Mesenchymal stem cell (in vitro differentiated cells and primary cell): ENCODE results near the gene ZFP92.
A peak's percentile ranks its signal among the peaks of the same experiment; 100 is the strongest.

ENCODE experiments used
- DNase-seq: peaks from one replicate; pipeline ENCODE4 v3.0.0-alpha.2; 2013
- H2AFZ ChIP-seq: one replicate; pipeline ENCODE4 v1.6.1; 2013; ENCODE audit warnings: low read depth, mild to moderate bottlenecking, control low read depth, inconsistent platforms, low read length, moderate library complexity
- H2AK5ac ChIP-seq: 2 replicates; pipeline ENCODE4 v1.6.1; 2013; ENCODE audit warnings: low read length, moderate library complexity, mild to moderate bottlenecking, inconsistent platforms; ENCODE audit not compliant: severe bottlenecking
- H2BK120ac ChIP-seq: one replicate; pipeline ENCODE4 v1.6.1; 2013; ENCODE audit warnings: low read depth, mild to moderate bottlenecking, inconsistent platforms, low read length, moderate library complexity
- H2BK12ac ChIP-seq, 2 experiments: one replicate each; pipeline ENCODE4 v1.6.1; 2013; ENCODE audit warnings: inconsistent platforms in 2 of 2, low read length in 2 of 2, mild to moderate bottlenecking in 2 of 2, moderate library complexity in 2 of 2, control low read depth in 1 of 2
- H2BK15ac ChIP-seq: one replicate; pipeline ENCODE4 v1.6.1; 2013; ENCODE audit warnings: mild to moderate bottlenecking, low read depth, inconsistent platforms; ENCODE audit not compliant: poor library complexity, severe bottlenecking
- H2BK5ac ChIP-seq: 2 replicates; pipeline ENCODE4 v1.6.1; 2013; ENCODE audit warnings: low read depth, mild to moderate bottlenecking, low read length, control low read depth, inconsistent platforms; ENCODE audit not compliant: poor library complexity, severe bottlenecking
- H3K14ac ChIP-seq, 2 experiments: one replicate each; pipeline ENCODE4 v1.6.1; 2013; ENCODE audit warnings: inconsistent platforms in 2 of 2, low read length in 2 of 2, control low read depth in 1 of 2, mild to moderate bottlenecking in 1 of 2, moderate library complexity in 1 of 2
- H3K18ac ChIP-seq, 2 experiments: one replicate each; pipeline ENCODE4 v1.6.1; 2013; ENCODE audit warnings: inconsistent platforms in 2 of 2, low read length in 2 of 2, control low read depth in 1 of 2, low read depth in 1 of 2, mild to moderate bottlenecking in 1 of 2
- H3K23ac ChIP-seq, 2 experiments: one replicate each; pipeline ENCODE4 v1.6.1; 2013; ENCODE audit warnings: inconsistent platforms in 2 of 2, low read length in 2 of 2, mild to moderate bottlenecking in 2 of 2, moderate library complexity in 2 of 2, control low read depth in 1 of 2
- H3K27ac ChIP-seq: 2 replicates; pipeline ENCODE4 v1.5.1; 2013; ENCODE audit warnings: mild to moderate bottlenecking, moderate library complexity, low read length, control low read depth, inconsistent platforms; ENCODE audit not compliant: poor library complexity, severe bottlenecking
- H3K27me3 ChIP-seq, 2 experiments: 2 replicates each; pipeline versions ENCODE4 v1.6.1 to v1.7.0; 2013; ENCODE audit warnings: low read length in 2 of 2, mild to moderate bottlenecking in 2 of 2, moderate library complexity in 2 of 2, control low read depth in 1 of 2, inconsistent platforms in 1 of 2; ENCODE audit not compliant: control insufficient read depth in 1 of 2, insufficient read depth in 1 of 2
- H3K36me3 ChIP-seq, 2 experiments: 2 replicates each; pipeline versions ENCODE4 v1.6.1 to v1.7.0; 2013; ENCODE audit warnings: low read length in 2 of 2, control low read depth in 1 of 2, inconsistent platforms in 1 of 2, low read depth in 1 of 2, mild to moderate bottlenecking in 1 of 2; ENCODE audit not compliant: insufficient read depth in 2 of 2, control insufficient read depth in 1 of 2
- H3K4ac ChIP-seq, 2 experiments: one replicate each; pipeline ENCODE4 v1.6.1; 2013; ENCODE audit warnings: inconsistent platforms in 2 of 2, low read length in 2 of 2, mild to moderate bottlenecking in 2 of 2, moderate library complexity in 2 of 2, control low read depth in 1 of 2, low read depth in 1 of 2
- H3K4me1 ChIP-seq: 2 replicates; pipeline ENCODE4 v1.6.1; 2013; ENCODE audit warnings: low read depth, low read length, control low read depth; ENCODE audit not compliant: control insufficient read depth, insufficient read depth
- H3K4me2 ChIP-seq: 2 replicates; pipeline ENCODE4 v1.6.1; 2013; ENCODE audit warnings: low read length, mild to moderate bottlenecking, inconsistent platforms; ENCODE audit not compliant: poor library complexity, severe bottlenecking
- H3K4me3 ChIP-seq, 2 experiments: 2 replicates each; pipeline versions ENCODE4 v1.5.1 to v1.7.0; 2013; ENCODE audit warnings: low read length in 2 of 2, mild to moderate bottlenecking in 2 of 2, control low read depth in 1 of 2, low read depth in 1 of 2; ENCODE audit not compliant: insufficient read depth in 1 of 2
- H3K79me1 ChIP-seq: replicated peaks from 2 replicates; pipeline ENCODE4 v1.6.1; 2013; ENCODE audit warnings: mild to moderate bottlenecking, control low read depth, low read length, inconsistent platforms; ENCODE audit not compliant: poor library complexity, severe bottlenecking
- H3K9ac ChIP-seq: 2 replicates; pipeline ENCODE4 v1.7.0; 2013; ENCODE audit warnings: mild to moderate bottlenecking, low read length, moderate library complexity
- H3K9me3 ChIP-seq: 2 replicates; pipeline ENCODE4 v1.7.0; 2013; ENCODE audit warnings: mild to moderate bottlenecking, low read length; ENCODE audit not compliant: control insufficient read depth
- H4K8ac ChIP-seq: one replicate; pipeline ENCODE4 v1.6.1; 2013; ENCODE audit warnings: inconsistent platforms, mild to moderate bottlenecking, low read length, moderate library complexity
- H4K91ac ChIP-seq: one replicate; pipeline ENCODE4 v1.6.1; 2013; ENCODE audit warnings: mild to moderate bottlenecking, low read length, inconsistent platforms
- WGBS: methylation state at CpG from one replicate; pipeline ENCODE4 v1.1.7; 2013; ENCODE audit warnings: mixed read lengths; 5-methylcytosine and 5-hydroxymethylcytosine counted together

ZFP92 gene

GRCh38 chrX:153409414-153410101 is 1.7 kb upstream of the ZFP92 start:
- Histone ChIP-seq H3K4ac (no peak overlapping the region), H3K23ac (no peak overlapping the region), H3K79me1 (no peaks in the 10 kb centered on the region), H3K4me2 (no peak overlapping the region), H3K36me3 (no peaks in the 10 kb centered on the region), H2BK12ac (no peak overlapping the region), H3K9me3 (no peaks in the 10 kb centered on the region), H4K91ac (no peak overlapping the region), H3K4me3 (no peak overlapping the region), H3K18ac (no peak overlapping the region), H4K8ac (no peak overlapping the region), H3K4me1 (no peaks in the 10 kb centered on the region), H3K27me3 (peaks cover 25 to 65% of the 10 kb centered on the region in 2 experiments), H2BK5ac (no peak overlapping the region), H3K9ac (no peak overlapping the region), H2BK15ac (no peak overlapping the region), H3K14ac (no peak overlapping the region), H2AFZ (no peak overlapping the region), H2AK5ac (no peak overlapping the region), H3K27ac (no peak overlapping the region), H2BK120ac (no peak overlapping the region)
- no peak for DNase-seq
- WGBS, result 92% methylated on average over 27 of the region's 30 CpGs

DNA sequence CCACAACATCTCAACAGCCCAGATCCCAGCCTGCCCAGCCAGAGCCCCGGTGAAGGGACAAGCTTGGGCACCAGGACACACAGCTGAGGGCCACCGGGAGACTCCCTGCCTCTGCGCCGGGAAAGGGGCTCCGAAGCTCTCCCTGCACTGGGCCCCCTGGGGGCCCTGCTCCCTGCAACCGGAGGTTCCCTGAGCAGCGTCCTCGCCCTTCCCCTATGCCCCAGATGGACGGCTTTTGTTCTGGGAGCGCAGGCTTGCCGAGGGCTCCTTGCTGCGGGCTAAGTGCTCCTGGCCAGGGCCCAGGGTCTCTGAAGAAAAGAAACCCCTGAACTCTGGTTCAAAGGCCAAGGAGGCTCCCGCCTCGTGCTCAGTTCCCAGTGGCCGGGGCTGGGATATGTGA is 899 bp upstream of the ZFP92 start:
- DNase-seq, result no peak
- Histone ChIP-seq H3K23ac (no peak overlapping the region), H4K91ac (no peak overlapping the region), H3K4me1 (no peaks in the 10 kb centered on the region), H3K18ac (no peak overlapping the region), H3K79me1 (no peaks in the 10 kb centered on the region), H3K9me3 (no peaks in the 10 kb centered on the region), H3K27me3 (peaks cover 23 to 64% of the 10 kb centered on the region in 2 experiments), H2BK120ac (no peak overlapping the region), H3K9ac (no peak overlapping the region), H2AFZ (no peak overlapping the region), H2BK15ac (no peak overlapping the region), H3K36me3 (no peaks in the 10 kb centered on the region), H2BK12ac (no peak overlapping the region), H4K8ac (no peak overlapping the region), H3K4ac (no peak overlapping the region), H3K14ac (no peak overlapping the region), H3K27ac (no peak overlapping the region), H2AK5ac (no peak overlapping the region), H3K4me3 (no peak overlapping the region), H3K4me2 (no peak overlapping the region), H2BK5ac (no peak overlapping the region)
- 80% methylated on average over 11 of the region's 15 CpGs for WGBS

- Histone ChIP-seq H3K4ac (peak overlapping the region in 1 of 2 experiments; percentile 10), H3K14ac (no peak overlapping the region), H3K4me2 (no peak overlapping the region), H3K27ac (no peak overlapping the region), H2BK12ac (no peak overlapping the region), H2BK5ac (no peak overlapping the region), H2AFZ (no peak overlapping the region), H3K23ac (no peak overlapping the region), H2BK15ac (no peak overlapping the region), H3K36me3 (no peaks in the 10 kb centered on the region), H3K27me3 (peaks cover 23 to 64% of the 10 kb centered on the region in 2 experiments), H4K8ac (peak overlapping the region; percentile 6), H3K18ac (peak overlapping the region in 1 of 2 experiments; percentile 16), H3K4me1 (no peaks in the 10 kb centered on the region), H3K9ac (no peak overlapping the region), H2AK5ac (no peak overlapping the region), H2BK120ac (no peak overlapping the region), H3K79me1 (no peaks in the 10 kb centered on the region), H3K9me3 (no peaks in the 10 kb centered on the region), H3K4me3 (no peak overlapping the region), H4K91ac (no peak overlapping the region)
- 57% methylated on average over 10 of the region's 12 CpGs for WGBS
- no peak for DNase-seq
Observed at GRCh38 chrX:153410888-153411254, 401 bp upstream of the ZFP92 start.

GRCh38 chrX:153411988-153412574 is 809 bp downstream of the ZFP92 start:
- no peak overlapping the region for H3K9ac ChIP-seq
- 64% methylated on average over 12 of the region's 17 CpGs for WGBS

More at GRCh38 chrX:153411988-153412574, 809 bp downstream of the ZFP92 start:
- Histone ChIP-seq H2BK120ac (no peak overlapping the region), H3K4me3 (no peak overlapping the region), H3K36me3 (no peaks in the 10 kb centered on the region), H3K4ac (no peak overlapping the region), H2BK5ac (no peak overlapping the region), H2AFZ (no peak overlapping the region), H3K18ac (no peak overlapping the region), H3K27me3 (peaks cover 21 to 67% of the 10 kb centered on the region in 2 experiments), H2BK12ac (no peak overlapping the region), H2AK5ac (no peak overlapping the region), H3K9me3 (no peaks in the 10 kb centered on the region), H2BK15ac (no peak overlapping the region), H3K23ac (no peak overlapping the region), H3K4me2 (no peak overlapping the region), H4K8ac (no peak overlapping the region), H4K91ac (no peak overlapping the region), H3K27ac (no peak overlapping the region), H3K14ac (no peak overlapping the region), H3K4me1 (no peaks in the 10 kb centered on the region), H3K79me1 (no peaks in the 10 kb centered on the region)
- DNase-seq, result no peak
